HFFc6 (cell line): ENCODE results near the gene ADI1. TPM values are rescaled to one million over a fixed set of nuclear protein-coding genes. Genes with fewer than 3 reads are reported as not detected.

ENCODE experiments used
- DNase-seq: peaks from one replicate; pipeline ENCODE4 v3.0.0-alpha.2; 2018
- H3K27ac Mint-ChIP-seq: 2 replicates; pipeline ENCODE4 v1.8.0; 2020; ENCODE audit warnings: mild to moderate bottlenecking, mixed read lengths
- H3K27me3 Mint-ChIP-seq: 2 replicates; pipeline ENCODE4 v1.8.0; 2021; ENCODE audit warnings: mild to moderate bottlenecking, moderate library complexity, mixed read lengths; ENCODE audit not compliant: insufficient read depth
- H3K36me3 Mint-ChIP-seq: 2 replicates; pipeline ENCODE4 v1.8.0; 2021; ENCODE audit warnings: low read depth, mixed read lengths
- H3K4me1 Mint-ChIP-seq: 2 replicates; pipeline ENCODE4 v1.8.0; 2020; ENCODE audit warnings: low read depth, mixed read lengths
- H3K4me3 Mint-ChIP-seq: 2 replicates; pipeline ENCODE4 v1.8.0; 2020; ENCODE audit warnings: mild to moderate bottlenecking, moderate library complexity, mixed read lengths
- H3K9me3 Mint-ChIP-seq: 2 replicates; pipeline ENCODE4 v1.8.0; 2020; ENCODE audit warnings: mild to moderate bottlenecking, mixed read lengths
- CTCF ChIP-seq: fragments of 200-600 bp; sonication (generic); IDR thresholded peaks from 2 replicates; pipeline ENCODE4 v1.5.0; 2021; ENCODE audit warnings: antibody characterized with exemption, mild to moderate bottlenecking
- total RNA-seq, 6 experiments: library from RNA; stranded (reverse); fragmentation: NEBNext Ultra II Directional; extraction: Animal tissue kit (Norgen Biotek cat#: 25700); gene quantifications; 2 replicates in 1 of 6; 3 replicates in 5 of 6; pipeline ENCODE4 v1.2.3, GENCODE V29; 2021

ADI1 gene
- total RNA-seq, 6 experiments from 2014 or later, result 66.6 to 94.2 (median 75.5) TPM

- TF ChIP-seq CTCF, result no peak
These were observed 28.0 kb downstream of the ADI1 start for GRCh38 chr2:3491306-3491705.

GRCh38 chr2:3490191-3491170, 28.9 kb downstream of the ADI1 start:
- peaks cover 4% of the 10 kb centered on the region; the same call in 1 of the 2 replicates for H3K36me3 Mint-ChIP-seq
- DNase-seq, result no peak
- H3K4me1 Mint-ChIP-seq, result peaks cover 11% of the 10 kb centered on the region; the same call in 1 of the 2 replicates
- no peak overlapping the region for H3K27ac Mint-ChIP-seq
- H3K4me3 Mint-ChIP-seq, result no peak overlapping the region
- no peak for TF ChIP-seq CTCF
- peaks cover 4% of the 10 kb centered on the region for H3K27me3 Mint-ChIP-seq
- H3K9me3 Mint-ChIP-seq, result no peaks in the 10 kb centered on the region

More at GRCh38 chr2:3491306-3491705, 28.0 kb downstream of the ADI1 start:
- Mint-ChIP-seq H3K27me3 (peaks cover 4% of the 10 kb centered on the region), H3K9me3 (no peaks in the 10 kb centered on the region), H3K36me3 (no peaks in the 10 kb centered on the region), H3K4me3 (no peak overlapping the region), H3K4me1 (peaks cover 11% of the 10 kb centered on the region; the same call in 1 of the 2 replicates), H3K27ac (no peak overlapping the region)
- no peak for DNase-seq

GRCh38 chr2:3489764-3490115, 29.6 kb downstream of the ADI1 start:
- TF ChIP-seq CTCF, result no peak
- peaks cover 11% of the 10 kb centered on the region; the same call in 1 of the 2 replicates for H3K4me1 Mint-ChIP-seq
- H3K27me3 Mint-ChIP-seq, result peaks cover 5% of the 10 kb centered on the region
- H3K9me3 Mint-ChIP-seq, result no peaks in the 10 kb centered on the region
- no peak for DNase-seq
- peaks cover 7% of the 10 kb centered on the region; the same call in 1 of the 2 replicates for H3K36me3 Mint-ChIP-seq
- H3K27ac Mint-ChIP-seq, result no peak overlapping the region
- no peak overlapping the region for H3K4me3 Mint-ChIP-seq

GRCh38 chr2:3488855-3489763, 30.2 kb downstream of the ADI1 start:
- H3K4me3 Mint-ChIP-seq, result no peak overlapping the region
- H3K27me3 Mint-ChIP-seq, result peaks cover 5% of the 10 kb centered on the region
- H3K4me1 Mint-ChIP-seq, result peaks cover 11% of the 10 kb centered on the region; the same call in 1 of the 2 replicates
- no peak for TF ChIP-seq CTCF
- DNase-seq, result no peak
- no peak overlapping the region for H3K27ac Mint-ChIP-seq
- peaks cover 7% of the 10 kb centered on the region; the same call in 1 of the 2 replicates for H3K36me3 Mint-ChIP-seq
- H3K9me3 Mint-ChIP-seq, result no peaks in the 10 kb centered on the region

GRCh38 chr2:3488061-3488531, 31.2 kb downstream of the ADI1 start:
- no peak for DNase-seq

More at GRCh38 chr2:3488061-3488531, 31.2 kb downstream of the ADI1 start:
- TF ChIP-seq CTCF, result no peak
- Mint-ChIP-seq H3K27me3 (peaks cover 5% of the 10 kb centered on the region), H3K9me3 (no peaks in the 10 kb centered on the region), H3K36me3 (peaks cover 7% of the 10 kb centered on the region; the same call in 1 of the 2 replicates), H3K4me3 (no peak overlapping the region), H3K27ac (no peak overlapping the region), H3K4me1 (peaks cover 5% of the 10 kb centered on the region; the same call in 1 of the 2 replicates)
